ENCODE data around the gene RCVRN.

Gene RCVRN

GRCh38 chr17:9895923-9896322 lies 9.1 kb downstream of the RCVRN start:
- no peak for DNase-seq (ENCODE audit: low spot score)
- in situ Hi-C loops (cut with MboI; ENCODE audit: low sequenced_read_pairs, unreplicated experiment), result no loop called here
- TF ChIP-seq CTCF (IDR thresholded peaks at IDR 0.05; ENCODE audit: borderline replicate concordance, control extremely low read depth, extremely low read depth, insufficient read depth, missing control alignments), result no peak

- in situ Hi-C loops (cut with MboI; ENCODE audit: low sequenced_read_pairs, unreplicated experiment), result no loop called here
- no peak for TF ChIP-seq CTCF (IDR thresholded peaks at IDR 0.05; ENCODE audit: borderline replicate concordance, control extremely low read depth, extremely low read depth, insufficient read depth, missing control alignments)
- no peak for DNase-seq (ENCODE audit: low spot score)
Observed at GRCh38 chr17:9894231-9894630, 10.8 kb downstream of the RCVRN start.

- TF ChIP-seq CTCF (IDR thresholded peaks at IDR 0.05; ENCODE audit: borderline replicate concordance, control extremely low read depth, extremely low read depth, insufficient read depth, missing control alignments), result no peak
- DNase-seq (ENCODE audit: low spot score), result no peak
- in situ Hi-C loops (cut with MboI; ENCODE audit: low sequenced_read_pairs, unreplicated experiment), result no loop called here
Observed at GRCh38 chr17:9893411-9894012, 11.6 kb downstream of the RCVRN start.

GRCh38 chr17:9890124-9890523 lies 14.9 kb downstream of the RCVRN start:
- in situ Hi-C loops (cut with MboI; ENCODE audit: low sequenced_read_pairs, unreplicated experiment), result no loop called here
- peak; percentile 75 for DNase-seq (ENCODE audit: low spot score)
- TF ChIP-seq CTCF (IDR thresholded peaks at IDR 0.05; ENCODE audit: borderline replicate concordance, control extremely low read depth, extremely low read depth, insufficient read depth, missing control alignments), result peak; percentile 41

GRCh38 chr17:9887508-9887907 lies 17.6 kb downstream of the RCVRN start:
- DNase-seq (ENCODE audit: low spot score), result no peak
- TF ChIP-seq CTCF (IDR thresholded peaks at IDR 0.05; ENCODE audit: borderline replicate concordance, control extremely low read depth, extremely low read depth, insufficient read depth, missing control alignments), result no peak
- in situ Hi-C loops (cut with MboI; ENCODE audit: low sequenced_read_pairs, unreplicated experiment), result no loop called here

- no peak for DNase-seq (ENCODE audit: low spot score)
- no peak for TF ChIP-seq CTCF (IDR thresholded peaks at IDR 0.05; ENCODE audit: borderline replicate concordance, control extremely low read depth, extremely low read depth, insufficient read depth, missing control alignments)
- in situ Hi-C loops (cut with MboI; ENCODE audit: low sequenced_read_pairs, unreplicated experiment), result no loop called here
Observed at GRCh38 chr17:9886141-9886930, 18.7 kb downstream of the RCVRN start.

Data from GM13976 (cell line).